Thymus (tissue), 11 donors: ENCODE results near the gene TNFRSF1A. TPM values are rescaled to one million over a fixed set of nuclear protein-coding genes. Genes with fewer than 3 reads are reported as not detected.

Experiments
- DNase-seq, 9 donors: peaks; one replicate each; pipeline ENCODE4 v3.0.0-alpha.2; 2013; ENCODE audit warnings: low spot score in 9 of 9, low read depth in 6 of 9, missing footprints in 1 of 9
- H3K27ac ChIP-seq, 2 donors: one replicate each; pipeline ENCODE4 v1.5.1; 2013; ENCODE audit warnings: control low read depth in 1 of 2, low read depth in 1 of 2, low read length in 1 of 2, mild to moderate bottlenecking in 1 of 2, moderate library complexity in 1 of 2
- H3K27me3 ChIP-seq, 2 donors: one replicate each; pipeline ENCODE4 v1.5.1; 2013; ENCODE audit warnings: low read length in 1 of 2; ENCODE audit not compliant: control insufficient read depth in 2 of 2, insufficient read depth in 1 of 2
- H3K36me3 ChIP-seq, 2 donors: one replicate each; pipeline ENCODE4 v1.5.1; 2013; ENCODE audit warnings: low read length in 1 of 2, mild to moderate bottlenecking in 1 of 2, moderate library complexity in 1 of 2; ENCODE audit not compliant: control insufficient read depth in 2 of 2, insufficient read depth in 2 of 2
- H3K4me1 ChIP-seq, 2 donors: one replicate each; pipeline ENCODE4 v1.5.1; 2013; ENCODE audit warnings: low read length in 2 of 2; ENCODE audit not compliant: control insufficient read depth in 2 of 2, insufficient read depth in 2 of 2
- H3K4me3 ChIP-seq, 2 donors: one replicate each; pipeline ENCODE4 v1.5.1; 2013; ENCODE audit warnings: low read length in 2 of 2, control low read depth in 1 of 2, mild to moderate bottlenecking in 1 of 2
- H3K9me3 ChIP-seq, 2 donors: one replicate each; pipeline ENCODE4 v1.5.1; 2013; ENCODE audit warnings: low read length in 1 of 2, mild to moderate bottlenecking in 1 of 2; ENCODE audit not compliant: control insufficient read depth in 2 of 2, insufficient read depth in 1 of 2
- WGBS: extraction: QIAGEN DNeasy Blood & Tissue Kit; methylation state at CpG from one replicate; pipeline ENCODE4 v1.1.7; 2013; 5-methylcytosine and 5-hydroxymethylcytosine counted together
- polyA plus RNA-seq: library from polyadenylated mRNA; stranded (reverse); fragments of 200-250 nt; gene quantifications from one replicate; pipeline ENCODE4 v1.2.3, GENCODE V29; 2013
- total RNA-seq: library from RNA; stranded (reverse); fragments of 120-200 nt; gene quantifications from one replicate; pipeline ENCODE4 v1.2.4, GENCODE V29; 2013
- donor health status: healthy.

Gene TNFRSF1A
- total and polyA plus RNA-seq, 2 donors, result 29.8 to 61.6 TPM

- H3K4me1 ChIP-seq, result peaks cover 9 to 30% of the 10 kb centered on the region in 2 donors
- H3K4me3 ChIP-seq, result no peak overlapping the region
- peak overlapping the region in 1 of 2 donors; percentile 33 for H3K27ac ChIP-seq
- H3K9me3 ChIP-seq, result no peaks in the 10 kb centered on the region
- H3K36me3 ChIP-seq, result no peaks in the 10 kb centered on the region
- 69% methylated on average over 4 of the region's 4 CpGs for WGBS
- no peaks in the 10 kb centered on the region for H3K27me3 ChIP-seq
- DNase-seq, result no peak
Observed at GRCh38 chr12:6370576-6370935, 28.7 kb upstream of the TNFRSF1A start.

DNA sequence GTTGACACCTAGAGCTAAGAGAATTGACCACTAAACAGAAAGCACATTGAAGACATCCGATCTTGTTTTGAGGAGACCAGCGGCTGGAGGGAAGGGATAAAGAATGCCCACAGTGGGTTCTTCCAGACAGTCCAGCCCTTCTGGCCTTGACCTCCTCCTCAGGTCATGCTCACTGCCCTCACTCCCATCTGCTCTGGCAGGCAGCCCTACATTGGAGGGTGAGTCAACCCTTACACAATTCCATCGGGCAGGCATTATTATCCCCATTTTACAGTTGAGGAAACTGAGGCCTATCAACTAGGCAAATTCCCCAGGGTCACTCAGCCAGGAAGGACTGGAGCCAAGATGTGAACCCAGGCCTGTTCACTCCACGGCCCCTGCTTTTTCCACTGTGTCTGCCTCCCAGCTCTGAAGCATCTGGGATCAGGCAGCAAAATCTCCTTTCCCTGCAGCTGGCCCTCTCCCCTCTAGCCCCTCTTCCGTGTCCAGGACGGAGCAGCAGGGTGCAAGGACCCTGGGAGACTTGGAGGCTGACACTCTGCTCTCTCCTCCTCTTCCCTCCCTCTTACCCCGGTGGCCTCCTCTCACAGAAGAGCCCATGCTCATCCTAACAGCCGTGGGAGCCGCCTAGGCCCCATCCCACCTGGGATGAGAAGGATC is 28.2 kb upstream of the TNFRSF1A start:
- DNase-seq, result no peak
- Histone ChIP-seq H3K36me3 (no peaks in the 10 kb centered on the region), H3K27ac (no peak overlapping the region), H3K4me1 (peaks cover 9 to 30% of the 10 kb centered on the region in 2 donors), H3K4me3 (no peak overlapping the region), H3K9me3 (no peaks in the 10 kb centered on the region), H3K27me3 (no peaks in the 10 kb centered on the region)
- whole genome bisulfite sequencing, result 96% methylated on average over 9 of the region's 9 CpGs

DNA sequence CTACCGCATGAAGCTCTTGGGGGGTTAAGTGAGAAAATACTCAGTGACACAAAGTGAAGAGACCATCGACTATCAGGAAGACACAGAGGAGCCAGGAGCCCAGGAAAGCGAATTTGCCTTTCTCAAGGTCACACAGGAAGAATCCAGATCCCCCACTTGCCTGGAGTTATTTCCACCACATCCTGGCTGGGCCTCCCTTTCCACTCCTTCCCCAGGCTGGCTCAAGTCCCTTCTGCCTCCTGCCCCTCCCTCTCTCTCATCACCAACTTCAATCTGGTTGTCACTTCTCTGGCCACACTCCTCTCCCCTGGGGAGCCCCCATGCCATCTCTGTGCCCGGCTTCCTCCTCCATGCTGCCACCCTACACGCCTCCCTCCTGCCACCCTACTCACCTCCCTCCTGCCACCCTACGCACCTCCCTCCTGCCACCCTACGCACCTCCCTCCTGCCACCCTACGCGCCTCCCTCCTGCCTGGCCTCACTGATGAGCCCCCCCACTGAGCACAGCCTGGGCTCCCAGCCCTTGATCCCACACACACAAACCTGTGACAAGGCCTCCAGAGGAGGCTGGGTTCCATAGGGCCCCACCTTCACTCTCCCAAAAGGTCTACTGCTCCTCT is 27.1 kb upstream of the TNFRSF1A start:
- no peak for DNase-seq
- WGBS, result 93% methylated on average over 9 of the region's 9 CpGs
- no peaks in the 10 kb centered on the region for H3K36me3 ChIP-seq
- no peak overlapping the region for H3K27ac ChIP-seq
- peaks cover 11 to 30% of the 10 kb centered on the region in 2 donors for H3K4me1 ChIP-seq
- H3K4me3 ChIP-seq, result no peak overlapping the region
- no peaks in the 10 kb centered on the region for H3K27me3 ChIP-seq
- H3K9me3 ChIP-seq, result no peaks in the 10 kb centered on the region

- DNase-seq, result peak in 1 of 9 donors; percentile 31
- peaks cover 11 to 33% of the 10 kb centered on the region in 2 donors for H3K4me1 ChIP-seq
- H3K27ac ChIP-seq, result peak overlapping the region; percentile 2 to 67
Observed at GRCh38 chr12:6367969-6368892, 26.4 kb upstream of the TNFRSF1A start.

GRCh38 chr12:6367065-6367968 is 25.4 kb upstream of the TNFRSF1A start:
- peaks cover 11 to 30% of the 10 kb centered on the region in 2 donors for H3K4me1 ChIP-seq
- peaks cover 0 to 3% of the 10 kb centered on the region in 2 donors for H3K27me3 ChIP-seq
- 61% methylated on average over 11 of the region's 11 CpGs for WGBS
- H3K9me3 ChIP-seq, result no peaks in the 10 kb centered on the region
- H3K4me3 ChIP-seq, result no peak overlapping the region
- peak overlapping the region; percentile 2 to 67 for H3K27ac ChIP-seq
- DNase-seq, result peak in 3 of 9 donors; percentile 46 to 74 (median 59)
- H3K36me3 ChIP-seq, result no peaks in the 10 kb centered on the region

More at GRCh38 chr12:6367969-6368892, 26.4 kb upstream of the TNFRSF1A start:
- Histone ChIP-seq H3K9me3 (no peaks in the 10 kb centered on the region), H3K27me3 (peaks cover 0 to 3% of the 10 kb centered on the region in 2 donors), H3K4me3 (no peak overlapping the region), H3K36me3 (no peaks in the 10 kb centered on the region)
- 60% methylated on average over 15 of the region's 15 CpGs for WGBS

GRCh38 chr12:6364044-6364374 is 22.1 kb upstream of the TNFRSF1A start:
- H3K27me3 ChIP-seq, result peaks cover 0 to 3% of the 10 kb centered on the region in 2 donors
- H3K27ac ChIP-seq, result peak overlapping the region in 1 of 2 donors; percentile 90
- no peak for DNase-seq
- H3K36me3 ChIP-seq, result no peaks in the 10 kb centered on the region
- peaks cover 19 to 47% of the 10 kb centered on the region in 2 donors for H3K4me1 ChIP-seq
- WGBS, result 21% methylated on average over 15 of the region's 15 CpGs
- H3K9me3 ChIP-seq, result no peaks in the 10 kb centered on the region
- peak overlapping the region; percentile 58 to 66 for H3K4me3 ChIP-seq

- Histone ChIP-seq H3K9me3 (no peaks in the 10 kb centered on the region), H3K4me1 (peaks cover 19 to 46% of the 10 kb centered on the region in 2 donors)
- peak in 3 of 9 donors; percentile 56 to 78 (median 63) for DNase-seq
Observed at GRCh38 chr12:6363330-6364043, 21.6 kb upstream of the TNFRSF1A start.

DNA sequence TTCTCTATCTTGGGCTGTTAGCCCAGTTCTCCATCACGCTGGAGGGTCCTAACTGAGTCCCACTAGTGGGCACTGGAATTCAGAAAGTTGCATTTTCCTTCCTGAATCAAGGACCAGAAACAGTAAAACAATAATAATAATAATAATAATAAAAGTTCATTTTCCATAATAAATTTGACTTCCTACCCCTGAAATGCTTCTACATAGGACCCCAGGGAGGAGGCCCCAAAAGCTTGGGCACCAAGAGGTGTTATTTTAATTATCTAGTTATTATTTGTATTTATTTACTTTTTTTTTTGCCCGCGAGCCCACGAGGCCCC is 21.1 kb upstream of the TNFRSF1A start:
- WGBS, result 22% methylated on average over 4 of the region's 4 CpGs
- Histone ChIP-seq H3K9me3 (no peaks in the 10 kb centered on the region), H3K4me1 (peaks cover 16 to 42% of the 10 kb centered on the region in 2 donors), H3K4me3 (peak overlapping the region in 1 of 2 donors; percentile 66), H3K27me3 (peaks cover 0 to 3% of the 10 kb centered on the region in 2 donors), H3K36me3 (no peaks in the 10 kb centered on the region), H3K27ac (no peak overlapping the region)
- DNase-seq, result no peak

More at GRCh38 chr12:6363330-6364043, 21.6 kb upstream of the TNFRSF1A start:
- Histone ChIP-seq H3K36me3 (no peaks in the 10 kb centered on the region), H3K4me3 (peak overlapping the region; percentile 58 to 66), H3K27me3 (peaks cover 0 to 3% of the 10 kb centered on the region in 2 donors), H3K27ac (peak overlapping the region in 1 of 2 donors; percentile 90)
- 2% methylated on average over 59 of the region's 59 CpGs for WGBS
